Sigmoid colon (tissue), 7 donors: ENCODE measurements around the gene PACS2. TPM values are rescaled to one million over a fixed set of nuclear protein-coding genes. Genes with fewer than 3 reads are reported as not detected.

Source experiments
- DNase-seq: peaks from one replicate; pipeline ENCODE4 v3.0.0-alpha.2; 2019
- H3K27ac ChIP-seq, 4 donors: fragments of 200-600 bp; sonication (generic); one replicate each; pipeline ENCODE4 v1.5.1; 2016 to 2019; ENCODE audit warnings: mild to moderate bottlenecking in 1 of 4
- H3K27me3 ChIP-seq, 3 donors: fragments of 200-600 bp; sonication (generic); one replicate each; pipeline ENCODE4 v1.5.1; 2019; ENCODE audit warnings: mild to moderate bottlenecking in 1 of 3
- H3K36me3 ChIP-seq, 4 donors: fragments of 200-600 bp; sonication (generic); one replicate each; pipeline ENCODE4 v1.5.1; 2016 to 2019
- H3K4me1 ChIP-seq, 4 donors: fragments of 200-600 bp; sonication (generic); one replicate each; pipeline ENCODE4 v1.5.1; 2017 to 2019
- H3K4me3 ChIP-seq, 4 donors: fragments of 200-600 bp; sonication (generic); one replicate each; pipeline ENCODE4 v1.5.1; 2017 to 2019; ENCODE audit warnings: mild to moderate bottlenecking in 2 of 4, moderate library complexity in 1 of 4
- H3K9me3 ChIP-seq, 4 donors: fragments of 200-600 bp in 3 of 4; sonication (generic) in 3 of 4; one replicate each; pipeline versions ENCODE4 v1.5.1 to v1.6.1; 2013 to 2019
- EP300 ChIP-seq, 4 donors: sonication (generic); formaldehyde crosslinking; IDR thresholded peaks; one replicate each; pipeline ENCODE4 v1.6.1; 2017; ENCODE audit warnings: antibody characterized with exemption in 4 of 4
- POLR2A ChIP-seq, 2 donors: fragments of 450-650 bp; IDR thresholded peaks; one replicate each; pipeline ENCODE4 v1.6.1; 2016; ENCODE audit warnings: antibody characterized with exemption in 2 of 2, mild to moderate bottlenecking in 2 of 2, moderate library complexity in 2 of 2
- POLR2AphosphoS5 ChIP-seq, 4 donors: sonication (generic); formaldehyde crosslinking; IDR thresholded peaks; one replicate each; pipeline ENCODE4 v1.6.1; 2017; ENCODE audit warnings: antibody characterized with exemption in 4 of 4
- WGBS, 2 donors: extraction: QIAGEN DNeasy Blood & Tissue Kit; methylation state at CpG; one replicate each; pipeline ENCODE4 v1.1.7; 2013; 5-methylcytosine and 5-hydroxymethylcytosine counted together
- intact Hi-C: fragments of 100-400 bp; cut with DNase I; formaldehyde crosslinking; loops from one replicate; pipeline ENCODE4 v1.15.1; 2023
- polyA plus RNA-seq, 3 donors: library from polyadenylated mRNA; stranded (reverse); fragments of 200-250 nt; gene quantifications; one replicate each; pipeline ENCODE4 v1.2.3, GENCODE V29; 2013
- total RNA-seq, 4 donors: library from RNA; depleted of rRNA; stranded (reverse); fragments of >200 nt; gene quantifications; one replicate each; pipeline ENCODE4 v1.1.0, GENCODE V29; 2016
- TF ChIP-seq, protein P1 (sequence below), 4 experiments: fragments of 450-650 bp in 3 of 4; fragments of 200-600 bp in 1 of 4; IDR thresholded peaks; one replicate each; pipeline ENCODE4 v1.5.1; 2016 to 2019; ENCODE audit warnings: antibody characterized with exemption in 4 of 4, mild to moderate bottlenecking in 3 of 4, moderate library complexity in 2 of 4
- donor health status: healthy with polysubstance abuse.
- donor health status: Bipolar disorder and iron deficiency.
- donor health status: healthy.

The PACS2 gene
- total and polyA plus RNA-seq, 7 donors: 19.8 to 90.6 (median 46.7) TPM

DNA sequence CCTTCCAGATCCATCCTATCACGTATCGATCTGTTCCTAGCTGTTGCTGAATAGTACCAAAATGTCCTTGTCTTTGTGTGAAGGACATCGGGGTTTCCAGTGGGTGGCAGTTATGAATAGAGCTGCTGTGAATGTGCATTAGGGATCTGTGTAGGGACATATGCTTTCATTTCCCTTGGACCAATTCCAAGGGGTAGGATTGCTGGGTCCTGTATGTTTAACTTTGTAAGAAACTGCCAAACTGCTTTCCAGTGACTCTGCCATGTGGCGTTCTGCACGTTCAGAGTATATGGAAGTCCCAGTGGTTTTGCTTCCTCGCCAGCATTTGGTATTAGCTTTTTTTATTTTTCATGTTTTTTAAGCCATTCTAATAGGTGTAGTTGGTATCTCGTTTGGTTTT lies 28.6 kb downstream of the PACS2 start:
- intact Hi-C loops: no loop called here
- H3K4me3 ChIP-seq: no peak overlapping the region
- WGBS, 2 donors: 83 to 87% methylated on average over 7 of the region's 7 CpGs
- H3K9me3 ChIP-seq: no peaks in the 10 kb centered on the region
- H3K4me1 ChIP-seq: peaks cover 0 to 51% (median 14%) of the 10 kb centered on the region in 4 donors
- DNase-seq: no peak
- TF ChIP-seq EP300 (IDR thresholded peaks at IDR 0.05): no peak
- TF ChIP-seq POLR2A (IDR thresholded peaks at IDR 0.05): no peak
- no peak for TF ChIP-seq POLR2AphosphoS5 (IDR thresholded peaks at IDR 0.05)
- TF ChIP-seq, protein P1, sequence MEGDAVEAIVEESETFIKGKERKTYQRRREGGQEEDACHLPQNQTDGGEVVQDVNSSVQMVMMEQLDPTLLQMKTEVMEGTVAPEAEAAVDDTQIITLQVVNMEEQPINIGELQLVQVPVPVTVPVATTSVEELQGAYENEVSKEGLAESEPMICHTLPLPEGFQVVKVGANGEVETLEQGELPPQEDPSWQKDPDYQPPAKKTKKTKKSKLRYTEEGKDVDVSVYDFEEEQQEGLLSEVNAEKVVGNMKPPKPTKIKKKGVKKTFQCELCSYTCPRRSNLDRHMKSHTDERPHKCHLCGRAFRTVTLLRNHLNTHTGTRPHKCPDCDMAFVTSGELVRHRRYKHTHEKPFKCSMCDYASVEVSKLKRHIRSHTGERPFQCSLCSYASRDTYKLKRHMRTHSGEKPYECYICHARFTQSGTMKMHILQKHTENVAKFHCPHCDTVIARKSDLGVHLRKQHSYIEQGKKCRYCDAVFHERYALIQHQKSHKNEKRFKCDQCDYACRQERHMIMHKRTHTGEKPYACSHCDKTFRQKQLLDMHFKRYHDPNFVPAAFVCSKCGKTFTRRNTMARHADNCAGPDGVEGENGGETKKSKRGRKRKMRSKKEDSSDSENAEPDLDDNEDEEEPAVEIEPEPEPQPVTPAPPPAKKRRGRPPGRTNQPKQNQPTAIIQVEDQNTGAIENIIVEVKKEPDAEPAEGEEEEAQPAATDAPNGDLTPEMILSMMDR (IDR thresholded peaks at IDR 0.05): no peak
- no peaks in the 10 kb centered on the region for H3K36me3 ChIP-seq
- no peak overlapping the region for H3K27ac ChIP-seq
- no peaks in the 10 kb centered on the region for H3K27me3 ChIP-seq

DNA sequence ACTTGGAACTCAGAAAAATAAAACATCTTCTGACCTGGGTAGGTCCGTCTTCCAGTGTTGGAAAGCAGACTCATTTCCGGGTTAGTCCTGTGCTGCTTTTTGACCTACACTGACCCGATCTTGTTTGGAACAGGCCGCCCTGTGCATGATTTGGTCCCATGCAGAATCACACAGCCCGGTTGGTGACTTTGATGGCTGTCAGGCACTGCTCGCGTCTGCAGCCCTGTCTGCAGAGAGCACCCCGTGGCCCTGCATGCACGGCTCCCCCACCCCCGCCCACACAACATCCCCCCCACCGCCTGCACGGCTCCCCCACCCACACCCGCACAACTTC lies 31.6 kb downstream of the PACS2 start:
- Histone ChIP-seq H3K4me1 (peaks cover 0 to 29% (median 3%) of the 10 kb centered on the region in 4 donors), H3K27ac (no peak overlapping the region)
- 86 to 88% methylated on average over 13 of the region's 13 CpGs for WGBS, 2 donors

DNA sequence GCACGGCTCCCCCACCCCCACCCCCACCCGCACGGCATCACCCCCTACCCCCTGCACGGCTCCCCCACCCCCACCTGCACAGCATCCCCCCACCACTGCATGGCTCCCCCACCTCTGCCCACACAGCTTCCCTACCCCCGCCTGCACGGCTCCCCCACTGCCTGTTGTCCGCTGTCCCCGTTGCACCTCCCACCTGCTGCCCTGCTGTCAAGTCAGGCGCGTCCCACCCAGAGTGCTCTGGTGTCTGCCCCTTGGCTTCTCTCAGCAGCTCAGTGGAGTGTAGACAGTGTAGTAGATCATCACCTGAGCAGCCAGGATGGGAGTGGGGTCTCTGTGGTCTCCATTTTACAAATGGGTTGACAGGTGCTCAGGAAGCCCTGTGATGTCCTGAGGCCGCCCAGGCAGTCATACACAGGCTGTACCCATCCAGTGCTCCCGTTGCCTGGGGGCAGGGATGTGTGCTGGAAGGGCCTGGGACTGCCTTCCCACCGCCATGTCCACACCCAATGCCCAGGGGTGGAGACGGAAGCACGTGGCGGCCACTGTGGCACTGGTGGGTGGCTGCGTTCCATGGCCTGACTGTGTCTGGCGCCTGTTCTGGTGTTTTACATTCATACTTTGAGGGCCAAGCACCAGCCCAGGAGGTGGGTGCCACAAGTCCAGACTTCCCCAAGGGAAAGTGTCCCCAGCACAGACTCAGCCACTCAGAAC lies 32.5 kb downstream of the PACS2 start:
- TF ChIP-seq EP300 (IDR thresholded peaks at IDR 0.05) (no peak), POLR2A (IDR thresholded peaks at IDR 0.05) (no peak), POLR2AphosphoS5 (IDR thresholded peaks at IDR 0.05) (no peak)
- TF ChIP-seq, protein P1 (IDR thresholded peaks at IDR 0.05): no peak
- no peak overlapping the region for H3K27ac ChIP-seq
- H3K27me3 ChIP-seq: no peaks in the 10 kb centered on the region
- WGBS, 2 donors: 91% methylated on average over 18 of the region's 18 CpGs
- H3K4me3 ChIP-seq: no peak overlapping the region
- peaks cover 0 to 10% (median 0%) of the 10 kb centered on the region in 4 donors for H3K36me3 ChIP-seq
- H3K4me1 ChIP-seq: peaks cover 0 to 24% (median 3%) of the 10 kb centered on the region in 4 donors
- intact Hi-C loops: no loop called here
- DNase-seq: no peak
- no peaks in the 10 kb centered on the region for H3K9me3 ChIP-seq

More for the DNA sequence above, 31.6 kb downstream of the PACS2 start:
- TF ChIP-seq POLR2AphosphoS5 (IDR thresholded peaks at IDR 0.05) (no peak), POLR2A (IDR thresholded peaks at IDR 0.05) (no peak), EP300 (IDR thresholded peaks at IDR 0.05) (no peak)
- TF ChIP-seq, protein P1 (IDR thresholded peaks at IDR 0.05): no peak
- intact Hi-C loops: no loop called here
- Histone ChIP-seq H3K27me3 (no peaks in the 10 kb centered on the region), H3K9me3 (no peaks in the 10 kb centered on the region), H3K36me3 (peaks cover 0 to 10% (median 0%) of the 10 kb centered on the region in 4 donors), H3K4me3 (no peak overlapping the region)
- no peak for DNase-seq

DNA sequence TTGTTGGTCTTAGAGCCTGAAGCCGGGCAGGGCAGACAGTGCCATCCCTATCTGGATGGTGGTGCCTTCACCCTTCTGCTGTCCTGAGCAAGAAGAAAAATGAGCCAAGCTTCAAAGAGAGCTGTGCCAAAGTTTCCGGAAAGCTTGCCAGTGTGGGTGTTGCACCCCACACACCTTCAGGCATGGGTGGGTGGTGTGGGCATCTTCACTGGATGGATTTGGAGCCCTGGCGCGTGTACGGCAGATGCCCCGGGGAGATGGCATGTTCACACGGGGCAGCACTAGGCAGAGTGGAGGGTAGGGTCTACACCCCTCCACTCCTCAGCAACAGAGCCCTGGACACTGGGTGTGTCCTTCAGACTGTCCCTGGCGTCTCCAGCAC lies 33.0 kb downstream of the PACS2 start:
- 90 to 93% methylated on average over 8 of the region's 8 CpGs for WGBS, 2 donors
- H3K27me3 ChIP-seq: no peaks in the 10 kb centered on the region
- no peak for DNase-seq
- H3K9me3 ChIP-seq: no peaks in the 10 kb centered on the region
- no peak overlapping the region for H3K4me3 ChIP-seq
- no peak overlapping the region for H3K27ac ChIP-seq
- H3K36me3 ChIP-seq: peaks cover 0 to 10% (median 0%) of the 10 kb centered on the region in 4 donors
- TF ChIP-seq, protein P1 (IDR thresholded peaks at IDR 0.05): no peak
- no peak for TF ChIP-seq POLR2A (IDR thresholded peaks at IDR 0.05)
- TF ChIP-seq EP300 (IDR thresholded peaks at IDR 0.05): no peak
- no peak for TF ChIP-seq POLR2AphosphoS5 (IDR thresholded peaks at IDR 0.05)
- peaks cover 0 to 20% (median 4%) of the 10 kb centered on the region in 4 donors for H3K4me1 ChIP-seq
- intact Hi-C loops: no loop called here
